Stimulated activated CD4-positive, alpha-beta T cell treated with anti-CD3 and anti-CD28 coated beads, TNF-alpha, amount 100 ng/mL, for 4 hours (primary cell): ENCODE data around the gene CNOT6L.
"Not testable (repeated sequence)": the region's sequence is repeated elsewhere in the genome, so short reads cannot be mapped to it uniquely, and the experiment has no call there.

Experiments
- DNase-seq, 3 experiments: peaks; one replicate each; pipeline ENCODE4 v3.0.0-alpha.2; 2020; ENCODE audit warnings: low read depth in 3 of 3

CNOT6L gene

DNA sequence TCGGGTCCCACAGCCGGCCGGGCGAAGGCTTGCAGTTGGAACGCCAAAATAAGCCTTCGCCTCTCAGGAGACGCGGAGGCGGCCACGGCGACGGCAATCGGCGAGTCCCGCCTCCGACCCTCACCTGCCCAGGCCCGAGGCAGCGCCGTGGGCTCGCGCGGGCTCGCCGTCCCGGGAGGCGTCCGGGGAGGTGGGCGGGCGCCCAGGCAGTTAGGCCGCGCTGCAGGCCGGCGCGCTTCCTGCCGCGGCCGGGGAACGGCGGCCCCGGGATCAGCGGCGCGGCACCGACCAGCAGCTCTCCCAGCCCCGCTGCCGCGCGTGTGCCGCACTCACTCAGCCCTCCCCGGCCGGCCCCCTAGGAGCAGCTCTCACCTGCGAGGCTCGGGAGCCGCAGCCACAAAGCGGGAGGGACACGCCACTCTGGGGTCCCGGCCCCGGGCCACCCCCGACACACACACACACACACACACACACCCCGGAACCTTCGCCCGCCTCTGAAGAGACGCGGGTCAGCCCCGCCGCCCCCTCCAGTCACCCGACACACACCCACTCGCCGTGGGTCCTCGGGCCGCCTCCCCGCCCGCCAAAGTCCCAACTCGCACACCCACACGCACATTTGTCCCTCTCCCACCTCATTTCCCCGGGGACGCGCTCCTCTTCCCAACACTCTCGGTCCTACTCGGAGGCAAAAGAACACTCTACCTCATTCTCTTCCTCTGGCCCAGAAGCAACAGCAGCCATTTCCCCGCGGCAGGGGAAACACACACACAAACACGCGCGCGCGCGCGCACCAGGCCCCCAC is at the start of gene CNOT6L:
Gene CNOT6L (minus strand): TSS at position 767 of the 802 bp plus-strand sequence. CDS start 60 bp downstream, at position 707.
- peak in 2 of 3 experiments; percentile 67 to 76 for DNase-seq

DNA sequence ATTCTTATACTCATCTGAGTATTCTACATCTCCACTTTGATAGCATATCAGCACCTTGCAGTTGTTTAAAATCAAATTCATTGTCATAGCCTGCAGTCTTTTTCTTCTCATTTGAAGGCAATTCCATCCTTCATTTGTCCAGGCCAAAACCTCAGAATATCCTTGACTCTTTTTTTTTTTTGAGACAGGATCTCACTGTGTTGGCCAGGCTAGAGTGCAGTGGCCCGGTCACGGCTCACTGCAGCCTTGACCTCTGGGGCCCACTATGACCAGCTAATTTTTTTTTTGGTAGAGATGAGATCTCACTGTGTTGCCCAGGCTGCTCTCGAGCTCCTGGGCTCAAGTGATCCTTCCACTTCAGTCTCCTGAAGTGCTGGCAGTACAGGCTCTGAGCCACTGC is 46.1 kb upstream of the CNOT6L start:
- no peak for DNase-seq

GRCh38 chr4:77863341-77863740 is 44.2 kb upstream of the CNOT6L start:
- DNase-seq: not testable (repeated sequence)

- peak; percentile 67 to 80 (median 73) for DNase-seq
Measured at GRCh38 chr4:77862478-77863216, 43.5 kb upstream of the CNOT6L start, which contains the start of gene MRPL1. Gene MRPL1 (plus strand): TSS chr4:77862830. CDS start chr4:77862849, 19 bp downstream.

GRCh38 chr4:77861495-77861894 is 42.3 kb upstream of the CNOT6L start:
- DNase-seq: no peak

DNA sequence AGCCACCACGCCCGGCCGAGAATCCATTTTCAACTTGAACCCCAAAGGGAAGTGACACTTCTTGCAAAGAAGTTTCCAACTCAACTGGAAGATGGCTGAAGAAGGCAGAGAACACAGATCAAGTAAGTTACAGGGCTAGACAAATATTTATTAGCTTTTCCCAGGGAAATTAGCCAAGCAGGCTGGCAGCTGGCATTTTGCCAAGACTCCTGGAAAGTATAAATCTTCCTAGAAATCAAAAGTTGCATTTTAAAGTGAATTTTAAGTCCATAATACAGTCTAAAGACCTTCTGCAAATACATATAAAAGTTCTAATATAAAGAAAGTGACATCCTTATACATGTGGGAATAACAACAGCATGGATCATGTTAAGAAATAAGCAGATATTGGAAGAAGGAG is 40.1 kb upstream of the CNOT6L start:
- no peak for DNase-seq

- DNase-seq: no peak
Measured at GRCh38 chr4:77856152-77856551, 37.0 kb upstream of the CNOT6L start.

- no peak for DNase-seq
Measured at GRCh38 chr4:77854431-77855111, 35.4 kb upstream of the CNOT6L start.

DNA sequence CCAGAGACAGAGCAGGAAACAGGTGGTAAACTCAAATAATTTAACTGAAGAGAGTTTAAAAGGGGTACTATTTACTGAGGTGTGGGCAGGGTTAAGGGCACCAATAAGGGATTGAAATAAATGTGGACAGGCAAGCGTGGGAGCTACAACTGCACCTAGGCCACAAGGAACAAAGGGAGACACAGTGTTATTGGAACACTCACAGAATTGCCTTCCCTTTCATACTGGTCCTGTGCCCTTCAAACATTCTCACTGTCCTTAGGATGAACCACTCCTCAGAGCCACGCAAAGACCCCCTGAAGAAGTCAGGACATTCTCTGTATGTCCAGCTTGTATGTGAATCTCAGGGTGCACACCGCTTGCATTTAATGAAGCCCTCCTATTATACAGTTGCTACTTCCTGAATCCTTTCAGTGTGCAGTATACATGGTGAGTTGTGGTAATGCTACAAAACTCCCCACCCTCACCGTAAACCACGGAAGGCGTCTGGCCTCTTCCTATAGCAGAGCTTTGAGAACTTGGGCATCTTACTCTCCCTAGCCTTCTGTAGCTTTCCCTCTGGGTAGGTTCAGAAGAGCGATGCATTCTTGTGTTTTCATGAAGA is 33.8 kb upstream of the CNOT6L start:
- DNase-seq: peak in 2 of 3 experiments; percentile 13 to 32

DNA sequence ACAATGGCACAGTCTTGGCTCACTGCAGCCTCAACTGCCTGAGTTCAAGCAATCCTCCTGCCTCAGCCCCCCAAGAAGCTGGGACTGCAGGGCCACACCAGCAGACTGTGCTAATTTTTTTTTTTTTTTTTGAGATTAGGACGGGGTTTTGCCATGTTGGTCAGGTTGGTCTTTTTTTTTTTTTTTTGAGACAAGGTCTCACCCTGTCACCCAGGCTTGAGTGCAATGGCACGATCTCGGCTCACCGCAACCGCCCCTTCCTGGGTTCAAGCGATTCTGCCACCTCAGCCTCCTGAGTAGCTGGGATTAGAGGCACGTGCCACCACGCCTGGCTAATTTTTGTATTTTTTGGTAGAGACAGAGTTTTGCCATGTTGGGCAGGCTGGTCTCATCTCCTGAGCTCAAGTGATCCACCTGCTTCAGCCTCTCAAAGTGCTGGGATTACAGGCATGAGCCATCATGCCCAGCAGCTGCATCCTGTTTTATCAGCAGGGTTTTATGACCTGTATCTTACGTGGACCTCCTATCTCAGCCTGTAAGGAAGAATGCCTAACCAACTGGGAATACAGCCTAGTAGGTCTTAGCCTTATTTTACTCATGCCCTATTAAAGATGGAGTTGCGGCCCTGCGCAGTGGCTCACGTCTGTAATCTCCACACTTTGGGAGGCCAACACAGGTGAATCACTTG is 30.3 kb upstream of the CNOT6L start:
- DNase-seq: no peak

GRCh38 chr4:77848508-77848907 is 29.3 kb upstream of the CNOT6L start:
- DNase-seq: no peak

GRCh38 chr4:77845929-77846328 is 26.8 kb upstream of the CNOT6L start:
- no peak for DNase-seq

GRCh38 chr4:77845400-77845799 is 26.2 kb upstream of the CNOT6L start:
- DNase-seq: no peak

GRCh38 chr4:77844363-77844762 is 25.2 kb upstream of the CNOT6L start:
- no peak for DNase-seq

- DNase-seq: no peak
Measured at GRCh38 chr4:77843628-77844027, 24.5 kb upstream of the CNOT6L start.

- DNase-seq: no peak
Measured at GRCh38 chr4:77834403-77834802, 15.2 kb upstream of the CNOT6L start.

- no peak for DNase-seq
Measured at GRCh38 chr4:77833126-77833724, 14.1 kb upstream of the CNOT6L start.

GRCh38 chr4:77827343-77827742 is 8.2 kb upstream of the CNOT6L start:
- no peak for DNase-seq

- DNase-seq: no peak
Measured at GRCh38 chr4:77826275-77826674, 7.1 kb upstream of the CNOT6L start.

- peak in 2 of 3 experiments; percentile 28 to 36 for DNase-seq
Measured at GRCh38 chr4:77821775-77822174, 2.6 kb upstream of the CNOT6L start.
